Endothelial cell of umbilical vein (primary cell): ENCODE results near the gene ELOVL1. TPM values are rescaled to one million over a fixed set of nuclear protein-coding genes. Genes with fewer than 3 reads are reported as not detected.
A peak's percentile ranks its signal among the peaks of the same experiment; 100 is the strongest.

Experiments
- BruUV-seq: library from RNA; stranded (reverse); fragments of 400-500 nt; replicated peaks from 2 replicates; lab custom pipeline; 2021; lab: Mats Ljungman, UMichigan
- CTCF ChIA-PET: fragments of 300-600, 350-600 bp; sonication (Branson Sonifier 250); formaldehyde crosslinking; loops from one replicate; lab custom pipeline; 2021; ENCODE audit warnings: antibody characterized with exemption, inconsistent platforms; lab: Charles Lee
- POLR2A ChIA-PET: fragments of 300-600, 350-600 bp; sonication (Branson Sonifier 250); formaldehyde crosslinking; loops from one replicate; lab custom pipeline; 2021; ENCODE audit warnings: antibody characterized with exemption, inconsistent platforms; lab: Charles Lee
- DNase-seq: peaks from one replicate; pipeline ENCODE4 v3.0.0-alpha.2; 2011; ENCODE audit warnings: low read depth, low spot score
- FAIRE-seq: peaks from 2 replicates; lab custom pipeline; 2011; peaks lifted over from hg19 to GRCh38; lab: Jason Lieb, UNC
- H2AFZ ChIP-seq: 2 replicates; pipeline ENCODE4 v1.6.0; 2012; ENCODE audit warnings: low read depth, low read length, control low read depth, inconsistent platforms
- H3K27ac ChIP-seq: 2 replicates; pipeline ENCODE4 v1.5.1; 2011; ENCODE audit warnings: low read depth, mild to moderate bottlenecking, control low read depth, low read length, moderate library complexity; ENCODE audit not compliant: insufficient read depth
- H3K27me3 ChIP-seq, 2 experiments: 2 replicates each; pipeline versions ENCODE4 v1.6.0 to v1.6.1; 2011; ENCODE audit warnings: low read length in 2 of 2, mixed read lengths in 1 of 2; ENCODE audit not compliant: control insufficient read depth in 2 of 2, insufficient read depth in 2 of 2
- H3K36me3 ChIP-seq, 2 experiments: 2 replicates in 1 of 2; 3 replicates in 1 of 2; pipeline ENCODE4 v1.5.1; 2011; ENCODE audit warnings: low read length in 2 of 2, mild to moderate bottlenecking in 1 of 2, moderate library complexity in 1 of 2; ENCODE audit not compliant: control insufficient read depth in 2 of 2, insufficient read depth in 2 of 2; ENCODE audit errors: extremely low read depth in 1 of 2
- H3K4me1 ChIP-seq: 3 replicates; pipeline ENCODE4 v1.5.1; 2011; ENCODE audit warnings: mild to moderate bottlenecking, low read length; ENCODE audit not compliant: control insufficient read depth, insufficient read depth; ENCODE audit errors: extremely low read depth
- H3K4me2 ChIP-seq: 2 replicates; pipeline ENCODE4 v1.6.1; 2011; ENCODE audit warnings: low read length, control low read depth, mixed read lengths; ENCODE audit not compliant: insufficient read depth
- H3K4me3 ChIP-seq, 3 experiments: fragments of 200-600 bp in 1 of 3; sonication (generic), shearing (Covaris generic) in 1 of 3; replicated peaks in 1 of 3; 2 replicates each; pipeline ENCODE4 v1.5.1; 2011 to 2016; ENCODE audit warnings: control low read depth in 3 of 3, low read length in 3 of 3, mild to moderate bottlenecking in 2 of 3, inconsistent platforms in 1 of 3, low read depth in 1 of 3, moderate library complexity in 1 of 3; ENCODE audit not compliant: insufficient read depth in 1 of 3
- H3K79me2 ChIP-seq: 2 replicates; pipeline ENCODE4 v1.6.0; 2012; ENCODE audit warnings: low read length, inconsistent platforms; ENCODE audit not compliant: control insufficient read depth, insufficient read depth
- H3K9ac ChIP-seq: replicated peaks from 2 replicates; pipeline ENCODE3; 2011; ENCODE audit warnings: low read length, control low read depth; ENCODE audit not compliant: insufficient read depth; ENCODE audit errors: extremely low read depth
- H3K9me1 ChIP-seq: replicated peaks from 3 replicates; pipeline ENCODE4 v1.6.0; 2011; ENCODE audit warnings: mild to moderate bottlenecking, low read length; ENCODE audit not compliant: control insufficient read depth, insufficient read depth; ENCODE audit errors: extremely low read depth
- H3K9me3 ChIP-seq: replicated peaks from 2 replicates; pipeline ENCODE4 v1.5.1; 2012; ENCODE audit warnings: low read length, inconsistent platforms; ENCODE audit not compliant: control insufficient read depth, insufficient read depth
- H4K20me1 ChIP-seq: replicated peaks from 2 replicates; pipeline ENCODE3; 2011; ENCODE audit warnings: mild to moderate bottlenecking, low read length; ENCODE audit not compliant: control insufficient read depth, insufficient read depth; ENCODE audit errors: extremely low read depth
- CTCF ChIP-seq, 2 donors: IDR thresholded peaks; 1 replicate in 1 of 2; 2 replicates in 1 of 2; pipeline ENCODE4 v1.5.1; 2011; ENCODE audit warnings: low read length in 2 of 2, mild to moderate bottlenecking in 2 of 2, moderate library complexity in 2 of 2, control low read depth in 1 of 2, inconsistent platforms in 1 of 2, low read depth in 1 of 2; ENCODE audit not compliant: insufficient read depth in 1 of 2; ENCODE audit errors: extremely low read depth in 1 of 2
- EZH2 ChIP-seq: IDR thresholded peaks from 2 replicates; pipeline ENCODE4 v1.6.1; 2012; ENCODE audit warnings: borderline replicate concordance, low read depth, mild to moderate bottlenecking, moderate library complexity, low read length, inconsistent platforms; ENCODE audit not compliant: severe bottlenecking
- FOS ChIP-seq: IDR thresholded peaks from 2 replicates; pipeline ENCODE4 v1.6.1; 2011; ENCODE audit warnings: mild to moderate bottlenecking, low read length, moderate library complexity, borderline replicate concordance; ENCODE audit not compliant: insufficient read depth
- GATA2 ChIP-seq: IDR thresholded peaks from 2 replicates; pipeline ENCODE4 v1.7.0; 2011; ENCODE audit warnings: low read depth, mild to moderate bottlenecking, moderate library complexity, mixed read lengths, low read length; ENCODE audit not compliant: insufficient read length, insufficient read depth
- JUN ChIP-seq: IDR thresholded peaks from 2 replicates; pipeline ENCODE4 v1.6.1; 2011; ENCODE audit warnings: borderline replicate concordance, low read depth; ENCODE audit not compliant: insufficient read length, insufficient read depth
- MAX ChIP-seq: IDR thresholded peaks from 2 replicates; pipeline ENCODE4 v1.6.1; 2011; ENCODE audit not compliant: insufficient read depth, insufficient read length
- MYC ChIP-seq: IDR thresholded peaks from one replicate; pipeline ENCODE4 v1.6.1; 2011; ENCODE audit warnings: mild to moderate bottlenecking, low read depth, low read length
- POLR2A ChIP-seq: IDR thresholded peaks from 2 replicates; pipeline ENCODE4 v1.6.1; 2012; ENCODE audit warnings: low read depth, mild to moderate bottlenecking, control low read depth, low read length
- POLR2AphosphoS5 ChIP-seq: IDR thresholded peaks from 2 replicates; pipeline ENCODE4 v1.6.1; 2012; ENCODE audit warnings: low read depth, mild to moderate bottlenecking, control low read depth, low read length, moderate library complexity; ENCODE audit not compliant: insufficient read depth
- dilution Hi-C: fragments of 300-500 bp; cut with MboI; formaldehyde crosslinking; loops from one replicate; pipeline ENCODE4 v1.15.0; 2019; ENCODE audit warnings: low sequenced_read_pairs; ENCODE audit not compliant: extremely low pct_ligation_motif_present
- intact Hi-C: fragments of 100-400 bp; cut with micrococcal nuclease; formaldehyde crosslinking; loops from one replicate; pipeline ENCODE4 v1.10.0; 2022
- polyA plus RNA-seq, 4 experiments: library from polyadenylated mRNA; depleted of rRNA in 3 of 4; stranded (reverse) in 3 of 4; unstranded in 1 of 4; fragments of >200 nt; gene quantifications; 2 replicates each; pipeline versions ENCODE4 v1.2.1 to v1.2.3, GENCODE V29; 2011 to 2012; ENCODE audit warnings: missing spikeins in 1 of 4
- total RNA-seq: library from RNA; stranded (reverse); gene quantifications from 2 replicates; pipeline ENCODE4 v1.2.3, GENCODE V29; 2021

Gene ELOVL1
- total and polyA plus RNA-seq, 2 donors (not counting 3 experiments of a cell fraction or from before 2014, with no cell fraction given): 134 to 303 TPM

GRCh38 chr1:43387976-43388599, 20.3 kb upstream of the ELOVL1 start:
- Histone ChIP-seq H4K20me1 (no peaks in the 10 kb centered on the region), H3K27me3 (no peaks in the 10 kb centered on the region), H3K9me3 (no peaks in the 10 kb centered on the region), H3K36me3 (peaks cover 13 to 39% of the 10 kb centered on the region in 2 experiments), H3K27ac (no peak overlapping the region), H3K4me3 (no peak overlapping the region), H3K4me1 (peaks cover 18% of the 10 kb centered on the region), H3K9ac (no peak overlapping the region), H2AFZ (no peak overlapping the region), H3K4me2 (peak overlapping the region; percentile 93), H3K9me1 (no peaks in the 10 kb centered on the region), H3K79me2 (peaks cover 34% of the 10 kb centered on the region)
- no TSS peak for BruUV-seq
- intact Hi-C loops: no loop called here
- FAIRE-seq: no peak
- TF ChIP-seq POLR2AphosphoS5 (no peak), CTCF (IDR thresholded peaks at IDR 0.05; ENCODE audit: extremely low read depth in 1 of 2, insufficient read depth in 1 of 2, low read depth in 1 of 2, low read length in 2 of 2) (no peak), FOS (no peak), JUN (no peak)
- dilution Hi-C loops: no loop called here
- POLR2A ChIA-PET: interaction anchor here (1.2 kb wide), 1 partner anchor 27 kb away, joined by 3 read pairs; no protein-coding TSS in a partner anchor
- DNase-seq: no peak
- CTCF ChIA-PET: interaction anchor here (0.8 to 3.7 kb wide), 2 partner anchors 27 to 161 kb away, joined by 3 to 13 read pairs; no protein-coding TSS in a partner anchor

GRCh38 chr1:43386676-43387075, 18.9 kb upstream of the ELOVL1 start:
- Histone ChIP-seq H3K9me3 (no peaks in the 10 kb centered on the region), H3K9ac (no peak overlapping the region), H3K4me2 (no peak overlapping the region), H3K4me3 (no peak overlapping the region), H3K79me2 (peaks cover 34% of the 10 kb centered on the region), H3K27me3 (no peaks in the 10 kb centered on the region), H2AFZ (no peak overlapping the region), H4K20me1 (no peaks in the 10 kb centered on the region), H3K36me3 (peaks cover 18 to 51% of the 10 kb centered on the region in 2 experiments), H3K9me1 (no peaks in the 10 kb centered on the region), H3K4me1 (peaks cover 18% of the 10 kb centered on the region), H3K27ac (no peak overlapping the region)
- intact Hi-C loops: no loop called here
- TF ChIP-seq JUN: no peak
- TF ChIP-seq FOS: no peak
- TF ChIP-seq POLR2A: no peak
- no peak for TF ChIP-seq MYC
- no peak for TF ChIP-seq MAX
- no peak for TF ChIP-seq EZH2
- no peak for TF ChIP-seq POLR2AphosphoS5
- TF ChIP-seq GATA2: no peak
- no peak for TF ChIP-seq CTCF (IDR thresholded peaks at IDR 0.05; ENCODE audit: extremely low read depth in 1 of 2, insufficient read depth in 1 of 2, low read depth in 1 of 2, low read length in 2 of 2)
- CTCF ChIA-PET: no interaction called here
- POLR2A ChIA-PET: no interaction called here
- DNase-seq: no peak
- BruUV-seq: no TSS peak
- dilution Hi-C loops: no loop called here
- no peak for FAIRE-seq
